Left ventricle myocardium superior (tissue), 1 donor: ENCODE data around the gene METTL8. TPM values are rescaled to one million over a fixed set of nuclear protein-coding genes. Genes with fewer than 3 reads are reported as not detected.

Experiments used
- ATAC-seq: fragments of 200-7000 bp; cut with Tn5 transposase; one replicate; pipeline ENCODE4 v1.9.1; 2020; ENCODE audit warnings: mild to moderate bottlenecking, moderate library complexity
- DNase-seq: peaks from one replicate; pipeline ENCODE4 v3.0.0-alpha.2; 2020
- intact Hi-C: fragments of 100-400 bp; cut with micrococcal nuclease; formaldehyde crosslinking; loops from one replicate; pipeline ENCODE4 v1.11.0; 2022
- long read RNA-seq: library from polyadenylated mRNA; unstranded; transcript quantifications from one replicate; pipeline ENCODE4 v2.0.0, GENCODE V29; 2021
- total RNA-seq: library from RNA; stranded (reverse); fragmentation: NEBNext Ultra II Directional; extraction: Animal tissue kit (Norgen Biotek cat#: 25700); gene quantifications from one replicate; pipeline ENCODE4 v1.2.1, GENCODE V29; 2021
- donor health status: DM: no; HTN: yes; CAD: no; lungs with severe emphysema.

Gene METTL8
- 8.2 TPM for total RNA-seq
- long read RNA-seq, full-length matches to known transcripts, result 7 of 7 reads
- long read RNA-seq, partial matches to known transcripts, result 0 of 7 reads
- long read RNA-seq, other reads (novel, unspliced or antisense), result 0 of 7 reads

- intact Hi-C loops, result loop anchor here (10.0 kb wide), 1 partner anchor 91 kb away; the partner anchor contains the start of gene CYBRD1
- ATAC-seq, result no peak
These were observed at the start of gene METTL8 for GRCh38 chr2:171433763-171434012. METTL8 (minus strand) TSS chr2:171433990; CDS start chr2:171392185, 41,805 bp downstream.

GRCh38 chr2:171482877-171483276 is 49.1 kb upstream of the METTL8 start:
- ATAC-seq (no peak), DNase-seq (no peak)
- intact Hi-C loops, result no loop called here

More at GRCh38 chr2:171433763-171434012, at the start of gene METTL8:
- no peak for DNase-seq

- intact Hi-C loops, result no loop called here
These were observed 48.5 kb upstream of the METTL8 start for GRCh38 chr2:171482308-171482707.

GRCh38 chr2:171480908-171481307 is 47.1 kb upstream of the METTL8 start:
- ATAC-seq, result no peak
- no peak for DNase-seq
- intact Hi-C loops, result no loop called here

More at GRCh38 chr2:171482308-171482707, 48.5 kb upstream of the METTL8 start:
- ATAC-seq (no peak), DNase-seq (no peak)

- ATAC-seq (no peak), DNase-seq (no peak)
- intact Hi-C loops, result no loop called here
These were observed 45.5 kb upstream of the METTL8 start for GRCh38 chr2:171479154-171479814.

- no peak for DNase-seq
- ATAC-seq, result no peak
- intact Hi-C loops, result no loop called here
These were observed 44.6 kb upstream of the METTL8 start for GRCh38 chr2:171478345-171478744.

GRCh38 chr2:171475979-171476378 is 42.2 kb upstream of the METTL8 start:
- intact Hi-C loops, result no loop called here
- no peak for ATAC-seq
- DNase-seq, result no peak

- DNase-seq (no peak), ATAC-seq (no peak)
- intact Hi-C loops, result no loop called here
These were observed 36.3 kb upstream of the METTL8 start for GRCh38 chr2:171470129-171470528.

GRCh38 chr2:171469176-171469575 is 35.4 kb upstream of the METTL8 start:
- no peak for DNase-seq
- intact Hi-C loops, result no loop called here
- no peak for ATAC-seq

GRCh38 chr2:171460537-171460936 is 26.7 kb upstream of the METTL8 start:
- no peak for ATAC-seq
- intact Hi-C loops, result no loop called here
- DNase-seq, result no peak

- DNase-seq (no peak), ATAC-seq (no peak)
- intact Hi-C loops, result no loop called here
These were observed 25.7 kb upstream of the METTL8 start for GRCh38 chr2:171459498-171459897.

GRCh38 chr2:171452773-171453172 is 19.0 kb upstream of the METTL8 start:
- ATAC-seq (no peak), DNase-seq (no peak)
- intact Hi-C loops, result no loop called here

- ATAC-seq, result no peak
- intact Hi-C loops, result no loop called here
- no peak for DNase-seq
These were observed 17.3 kb upstream of the METTL8 start for GRCh38 chr2:171451074-171451473.

GRCh38 chr2:171447675-171448074 is 13.9 kb upstream of the METTL8 start:
- intact Hi-C loops, result no loop called here
- DNase-seq, result no peak
- no peak for ATAC-seq

GRCh38 chr2:171441470-171441869 is 7.7 kb upstream of the METTL8 start:
- ATAC-seq (no peak), DNase-seq (no peak)
- intact Hi-C loops, result no loop called here

GRCh38 chr2:171436307-171436706 is 2.5 kb upstream of the METTL8 start:
- DNase-seq (no peak), ATAC-seq (no peak)
- intact Hi-C loops, result loop anchor here (10.0 kb wide), 1 partner anchor 88 kb away; the partner anchor contains the start of gene CYBRD1

- intact Hi-C loops, result loop anchor here (10.0 kb wide), 1 partner anchor 90 kb away; the partner anchor contains the start of gene CYBRD1
- ATAC-seq, result peak; percentile 99
- peak; percentile 97 for DNase-seq
These were observed 511 bp upstream of the METTL8 start, which contains the start of gene DCAF17 for GRCh38 chr2:171434013-171434989. DCAF17 (plus strand) TSS chr2:171434226; CDS start chr2:171434578, 352 bp downstream.

GRCh38 chr2:171432969-171433762 is 624 bp downstream of the METTL8 start:
- no peak for ATAC-seq
- DNase-seq, result no peak

More at GRCh38 chr2:171432969-171433762, 624 bp downstream of the METTL8 start:
- intact Hi-C loops, result loop anchor here (10.0 kb wide), 1 partner anchor 92 kb away; the partner anchor contains the start of gene CYBRD1
